ENCODE data around the gene PGAM2.
A peak's percentile ranks its signal among the peaks of the same experiment; 100 is the strongest.
"Not testable (repeated sequence)": the region's sequence is repeated elsewhere in the genome, so short reads cannot be mapped to it uniquely, and the experiment has no call there.

Gene PGAM2

GRCh38 chr7:44048031-44048795 lies 17.2 kb downstream of the PGAM2 start:
- H3K9me3 Mint-ChIP-seq = no peaks in the 10 kb centered on the region
- no peaks in the 10 kb centered on the region for H3K27me3 Mint-ChIP-seq
- no peak for DNase-seq
- H3K4me3 Mint-ChIP-seq = peak overlapping the region; percentile 67 to 87
- H3K4me1 Mint-ChIP-seq = peaks cover 54 to 85% of the 10 kb centered on the region in 2 donors
- peak overlapping the region; percentile 87 for H3K27ac Mint-ChIP-seq
- no peak for ATAC-seq (replicated peaks)
- peaks cover 53 to 55% of the 10 kb centered on the region in 2 donors for H3K36me3 Mint-ChIP-seq

GRCh38 chr7:44046321-44047061 lies 18.9 kb downstream of the PGAM2 start:
- H3K4me1 Mint-ChIP-seq = peaks cover 46 to 69% of the 10 kb centered on the region in 2 donors
- H3K36me3 Mint-ChIP-seq = peaks cover 42 to 43% of the 10 kb centered on the region in 2 donors
- H3K27ac Mint-ChIP-seq = peak overlapping the region; percentile 98
- peak overlapping the region; percentile 87 to 91 for H3K4me3 Mint-ChIP-seq
- peak; percentile 81 for DNase-seq
- peak; percentile 91 to 92 for ATAC-seq (replicated peaks)
- no peaks in the 10 kb centered on the region for H3K27me3 Mint-ChIP-seq
- H3K9me3 Mint-ChIP-seq = no peaks in the 10 kb centered on the region

GRCh38 chr7:44045226-44046014 lies 19.9 kb downstream of the PGAM2 start:
- DNase-seq = no peak
- peaks cover 33 to 41% of the 10 kb centered on the region in 2 donors for H3K36me3 Mint-ChIP-seq
- peak overlapping the region; percentile 98 for H3K27ac Mint-ChIP-seq
- no peaks in the 10 kb centered on the region for H3K9me3 Mint-ChIP-seq
- ATAC-seq (replicated peaks) = no peak
- H3K4me3 Mint-ChIP-seq = peak overlapping the region; percentile 87 to 91
- peaks cover 42 to 66% of the 10 kb centered on the region in 2 donors for H3K4me1 Mint-ChIP-seq
- no peaks in the 10 kb centered on the region for H3K27me3 Mint-ChIP-seq

- Mint-ChIP-seq H3K4me1 (peaks cover 36 to 58% of the 10 kb centered on the region in 2 donors), H3K36me3 (peaks cover 30 to 35% of the 10 kb centered on the region in 2 donors), H3K4me3 (peak within 1 kb of the TSS; percentile 87 to 91), H3K9me3 (no peaks in the 10 kb centered on the region), H3K27me3 (no peaks in the 10 kb centered on the region), H3K27ac (peak within 1 kb of the TSS; percentile 98)
- ATAC-seq (replicated peaks) = peak; percentile 60 to 68
- peak; percentile 88 for DNase-seq
Measured at GRCh38 chr7:44044315-44045225, 20.8 kb downstream of the PGAM2 start, which contains the start of gene DBNL. DBNL (plus strand) TSS chr7:44044702; CDS start chr7:44044738, 36 bp downstream.

- Mint-ChIP-seq H3K27me3 (no peaks in the 10 kb centered on the region), H3K9me3 (no peaks in the 10 kb centered on the region), H3K4me1 (peaks cover 35 to 51% of the 10 kb centered on the region in 2 donors), H3K36me3 (peaks cover 30 to 33% of the 10 kb centered on the region in 2 donors), H3K4me3 (peak overlapping the region; percentile 87 to 91), H3K27ac (peak overlapping the region; percentile 98)
- DNase-seq (no peak), ATAC-seq (replicated peaks) (no peak)
Measured at GRCh38 chr7:44043902-44044301, 21.5 kb downstream of the PGAM2 start.

- no peak for DNase-seq
- Mint-ChIP-seq H3K27me3 (no peaks in the 10 kb centered on the region), H3K36me3 (peaks cover 19 to 23% of the 10 kb centered on the region in 2 donors), H3K4me1 (peaks cover 25 to 34% of the 10 kb centered on the region in 2 donors), H3K9me3 (no peaks in the 10 kb centered on the region), H3K27ac (no peak overlapping the region), H3K4me3 (no peak overlapping the region)
- no peak for ATAC-seq (replicated peaks)
Measured at GRCh38 chr7:44042221-44042620, 23.1 kb downstream of the PGAM2 start.

GRCh38 chr7:44040493-44040891 lies 24.9 kb downstream of the PGAM2 start:
- DNase-seq = peak; percentile 51

GRCh38 chr7:44039800-44040492 lies 25.4 kb downstream of the PGAM2 start:
- H3K9me3 Mint-ChIP-seq, H3K27me3 Mint-ChIP-seq, H3K27ac Mint-ChIP-seq, DNase-seq: not testable (repeated sequence)
- Mint-ChIP-seq H3K4me1 (peaks cover 9 to 15% of the 10 kb centered on the region in 2 donors), H3K4me3 (peak overlapping the region; percentile 87 to 88), H3K36me3 (peaks cover 8 to 11% of the 10 kb centered on the region in 2 donors)
- peak; percentile 12 to 15 for ATAC-seq (replicated peaks)

More at GRCh38 chr7:44040493-44040891, 24.9 kb downstream of the PGAM2 start:
- Mint-ChIP-seq H3K27ac (peak overlapping the region; percentile 95), H3K36me3 (peaks cover 9 to 10% of the 10 kb centered on the region in 2 donors), H3K4me3 (peak overlapping the region; percentile 87 to 88), H3K4me1 (peaks cover 9 to 17% of the 10 kb centered on the region in 2 donors)
- peak; percentile 51 to 60 for ATAC-seq (replicated peaks)
- not testable (repeated sequence) for H3K9me3 Mint-ChIP-seq, H3K27me3 Mint-ChIP-seq

- Mint-ChIP-seq H3K27ac (peak overlapping the region; percentile 76), H3K4me3 (peak overlapping the region; percentile 71 to 74), H3K4me1 (peaks cover 9 to 15% of the 10 kb centered on the region in 2 donors), H3K36me3 (peaks cover 7 to 13% of the 10 kb centered on the region in 2 donors)
- not testable (repeated sequence) for H3K9me3 Mint-ChIP-seq, H3K27me3 Mint-ChIP-seq
- DNase-seq = peak; percentile 83
- ATAC-seq (replicated peaks) = peak; percentile 74 to 81
Measured at GRCh38 chr7:44038961-44039558, 26.3 kb downstream of the PGAM2 start.

GRCh38 chr7:44038553-44038952 lies 26.8 kb downstream of the PGAM2 start:
- H3K27me3 Mint-ChIP-seq; DNase-seq; H3K27ac Mint-ChIP-seq; H3K4me3 Mint-ChIP-seq; H3K4me1 Mint-ChIP-seq; H3K9me3 Mint-ChIP-seq; ATAC-seq (replicated peaks): not testable (repeated sequence)
- peaks cover 9 to 15% of the 10 kb centered on the region in 2 donors for H3K36me3 Mint-ChIP-seq

GRCh38 chr7:44037951-44038350 lies 27.4 kb downstream of the PGAM2 start:
- not testable (repeated sequence) for H3K4me3 Mint-ChIP-seq; ATAC-seq (replicated peaks); H3K9me3 Mint-ChIP-seq; H3K4me1 Mint-ChIP-seq; DNase-seq; H3K27ac Mint-ChIP-seq; H3K27me3 Mint-ChIP-seq
- peaks cover 11 to 18% of the 10 kb centered on the region in 2 donors for H3K36me3 Mint-ChIP-seq

GRCh38 chr7:44036364-44036763 lies 29.0 kb downstream of the PGAM2 start:
- not testable (repeated sequence) for H3K27me3 Mint-ChIP-seq, H3K4me1 Mint-ChIP-seq, H3K27ac Mint-ChIP-seq, H3K9me3 Mint-ChIP-seq, H3K4me3 Mint-ChIP-seq
- H3K36me3 Mint-ChIP-seq = peaks cover 11 to 18% of the 10 kb centered on the region in 2 donors
- ATAC-seq (replicated peaks) (peak; percentile 11 to 22), DNase-seq (peak; percentile 24)

All from stimulated activated naive B cell treated with anti-CD40 and anti-IgM and Interleukin-4, amounts not matched to agents 10 μg/mL and 1 μg/mL and 100 μg/mL, for 72 hours (primary cell).